Endothelial cell of umbilical vein (primary cell): ENCODE measurements around the gene SPATA33. TPM values are rescaled to one million over a fixed set of nuclear protein-coding genes. Genes with fewer than 3 reads are reported as not detected.

Source experiments
- BruUV-seq: library from RNA; stranded (reverse); fragments of 400-500 nt; replicated peaks from 2 replicates; lab custom pipeline; 2021; lab: Mats Ljungman, UMichigan
- CTCF ChIA-PET: fragments of 300-600, 350-600 bp; sonication (Branson Sonifier 250); formaldehyde crosslinking; loops from one replicate; lab custom pipeline; 2021; ENCODE audit warnings: antibody characterized with exemption, inconsistent platforms; lab: Charles Lee
- POLR2A ChIA-PET: fragments of 300-600, 350-600 bp; sonication (Branson Sonifier 250); formaldehyde crosslinking; loops from one replicate; lab custom pipeline; 2021; ENCODE audit warnings: antibody characterized with exemption, inconsistent platforms; lab: Charles Lee
- DNase-seq: peaks from one replicate; pipeline ENCODE4 v3.0.0-alpha.2; 2011; ENCODE audit warnings: low read depth, low spot score
- FAIRE-seq: peaks from 2 replicates; lab custom pipeline; 2011; peaks lifted over from hg19 to GRCh38; lab: Jason Lieb, UNC
- H2AFZ ChIP-seq: 2 replicates; pipeline ENCODE4 v1.6.0; 2012; ENCODE audit warnings: low read depth, low read length, control low read depth, inconsistent platforms
- H3K27ac ChIP-seq: 2 replicates; pipeline ENCODE4 v1.5.1; 2011; ENCODE audit warnings: low read depth, mild to moderate bottlenecking, control low read depth, low read length, moderate library complexity; ENCODE audit not compliant: insufficient read depth
- H3K27me3 ChIP-seq, 2 experiments: 2 replicates each; pipeline versions ENCODE4 v1.6.0 to v1.6.1; 2011; ENCODE audit warnings: low read length in 2 of 2, mixed read lengths in 1 of 2; ENCODE audit not compliant: control insufficient read depth in 2 of 2, insufficient read depth in 2 of 2
- H3K36me3 ChIP-seq, 2 experiments: 2 replicates in 1 of 2; 3 replicates in 1 of 2; pipeline ENCODE4 v1.5.1; 2011; ENCODE audit warnings: low read length in 2 of 2, mild to moderate bottlenecking in 1 of 2, moderate library complexity in 1 of 2; ENCODE audit not compliant: control insufficient read depth in 2 of 2, insufficient read depth in 2 of 2; ENCODE audit errors: extremely low read depth in 1 of 2
- H3K4me1 ChIP-seq: 3 replicates; pipeline ENCODE4 v1.5.1; 2011; ENCODE audit warnings: mild to moderate bottlenecking, low read length; ENCODE audit not compliant: control insufficient read depth, insufficient read depth; ENCODE audit errors: extremely low read depth
- H3K4me2 ChIP-seq: 2 replicates; pipeline ENCODE4 v1.6.1; 2011; ENCODE audit warnings: low read length, control low read depth, mixed read lengths; ENCODE audit not compliant: insufficient read depth
- H3K4me3 ChIP-seq, 3 experiments: fragments of 200-600 bp in 1 of 3; sonication (generic), shearing (Covaris generic) in 1 of 3; replicated peaks in 1 of 3; 2 replicates each; pipeline ENCODE4 v1.5.1; 2011 to 2016; ENCODE audit warnings: control low read depth in 3 of 3, low read length in 3 of 3, mild to moderate bottlenecking in 2 of 3, inconsistent platforms in 1 of 3, low read depth in 1 of 3, moderate library complexity in 1 of 3; ENCODE audit not compliant: insufficient read depth in 1 of 3
- H3K79me2 ChIP-seq: 2 replicates; pipeline ENCODE4 v1.6.0; 2012; ENCODE audit warnings: low read length, inconsistent platforms; ENCODE audit not compliant: control insufficient read depth, insufficient read depth
- H3K9ac ChIP-seq: replicated peaks from 2 replicates; pipeline ENCODE3; 2011; ENCODE audit warnings: low read length, control low read depth; ENCODE audit not compliant: insufficient read depth; ENCODE audit errors: extremely low read depth
- H3K9me1 ChIP-seq: replicated peaks from 3 replicates; pipeline ENCODE4 v1.6.0; 2011; ENCODE audit warnings: mild to moderate bottlenecking, low read length; ENCODE audit not compliant: control insufficient read depth, insufficient read depth; ENCODE audit errors: extremely low read depth
- H3K9me3 ChIP-seq: replicated peaks from 2 replicates; pipeline ENCODE4 v1.5.1; 2012; ENCODE audit warnings: low read length, inconsistent platforms; ENCODE audit not compliant: control insufficient read depth, insufficient read depth
- H4K20me1 ChIP-seq: replicated peaks from 2 replicates; pipeline ENCODE3; 2011; ENCODE audit warnings: mild to moderate bottlenecking, low read length; ENCODE audit not compliant: control insufficient read depth, insufficient read depth; ENCODE audit errors: extremely low read depth
- EZH2 ChIP-seq: IDR thresholded peaks from 2 replicates; pipeline ENCODE4 v1.6.1; 2012; ENCODE audit warnings: borderline replicate concordance, low read depth, mild to moderate bottlenecking, moderate library complexity, low read length, inconsistent platforms; ENCODE audit not compliant: severe bottlenecking
- FOS ChIP-seq: IDR thresholded peaks from 2 replicates; pipeline ENCODE4 v1.6.1; 2011; ENCODE audit warnings: mild to moderate bottlenecking, low read length, moderate library complexity, borderline replicate concordance; ENCODE audit not compliant: insufficient read depth
- GATA2 ChIP-seq: IDR thresholded peaks from 2 replicates; pipeline ENCODE4 v1.7.0; 2011; ENCODE audit warnings: low read depth, mild to moderate bottlenecking, moderate library complexity, mixed read lengths, low read length; ENCODE audit not compliant: insufficient read length, insufficient read depth
- MAX ChIP-seq: IDR thresholded peaks from 2 replicates; pipeline ENCODE4 v1.6.1; 2011; ENCODE audit not compliant: insufficient read depth, insufficient read length
- MYC ChIP-seq: IDR thresholded peaks from one replicate; pipeline ENCODE4 v1.6.1; 2011; ENCODE audit warnings: mild to moderate bottlenecking, low read depth, low read length
- POLR2A ChIP-seq: IDR thresholded peaks from 2 replicates; pipeline ENCODE4 v1.6.1; 2012; ENCODE audit warnings: low read depth, mild to moderate bottlenecking, control low read depth, low read length
- dilution Hi-C: fragments of 300-500 bp; cut with MboI; formaldehyde crosslinking; loops from one replicate; pipeline ENCODE4 v1.15.0; 2019; ENCODE audit warnings: low sequenced_read_pairs; ENCODE audit not compliant: extremely low pct_ligation_motif_present
- intact Hi-C: fragments of 100-400 bp; cut with micrococcal nuclease; formaldehyde crosslinking; loops from one replicate; pipeline ENCODE4 v1.10.0; 2022
- polyA plus RNA-seq, 4 experiments: library from polyadenylated mRNA; depleted of rRNA in 3 of 4; stranded (reverse) in 3 of 4; unstranded in 1 of 4; fragments of >200 nt; gene quantifications; 2 replicates each; pipeline versions ENCODE4 v1.2.1 to v1.2.3, GENCODE V29; 2011 to 2012; ENCODE audit warnings: missing spikeins in 1 of 4
- total RNA-seq: library from RNA; stranded (reverse); gene quantifications from 2 replicates; pipeline ENCODE4 v1.2.3, GENCODE V29; 2021
- TF ChIP-seq, protein P1 (sequence below), 2 donors: IDR thresholded peaks; 1 replicate in 1 of 2; 2 replicates in 1 of 2; pipeline ENCODE4 v1.5.1; 2011; ENCODE audit warnings: low read length in 2 of 2, mild to moderate bottlenecking in 2 of 2, moderate library complexity in 2 of 2, control low read depth in 1 of 2, inconsistent platforms in 1 of 2, low read depth in 1 of 2; ENCODE audit not compliant: insufficient read depth in 1 of 2; ENCODE audit errors: extremely low read depth in 1 of 2

SPATA33 gene
- total and polyA plus RNA-seq, 2 donors (not counting 3 experiments of a cell fraction or from before 2014, with no cell fraction given), result 3.5 to 11.4 TPM

GRCh38 chr16:89706518-89707260, 49.1 kb downstream of the SPATA33 start:
- Histone ChIP-seq H3K27me3 (no peaks in the 10 kb centered on the region), H3K9me3 (no peaks in the 10 kb centered on the region), H3K9me1 (no peaks in the 10 kb centered on the region), H3K36me3 (no peaks in the 10 kb centered on the region), H2AFZ (no peak overlapping the region), H3K4me2 (no peak overlapping the region), H3K79me2 (no peaks in the 10 kb centered on the region), H3K4me3 (no peak overlapping the region), H3K4me1 (no peaks in the 10 kb centered on the region), H3K27ac (no peak overlapping the region), H4K20me1 (no peaks in the 10 kb centered on the region), H3K9ac (no peak overlapping the region)
- intact Hi-C loops (loop anchor here (1.0 to 2.0 kb wide), 3 partner anchors 14 to 155 kb away; partner anchors contain the start of genes VPS9D1 and ZNF276), dilution Hi-C loops (no loop called here)
- ChIA-PET POLR2A (interaction anchor here (0.6 to 0.7 kb wide), 2 partner anchors 8 to 19 kb away, joined by 3 read pairs; no protein-coding TSS in a partner anchor), CTCF (interaction anchor here (0.6 to 6.4 kb wide), 36 partner anchors 8 to 212 kb away, joined by 3 to 119 read pairs (median 5); partner anchors contain the start of genes CDK10, FANCA, MC1R and TCF25)
- FAIRE-seq, result no peak
- DNase-seq, result no peak
- no TSS peak for BruUV-seq
- TF ChIP-seq POLR2A, result no peak
- no peak for TF ChIP-seq GATA2
- TF ChIP-seq MAX, result no peak
- TF ChIP-seq, protein P1, sequence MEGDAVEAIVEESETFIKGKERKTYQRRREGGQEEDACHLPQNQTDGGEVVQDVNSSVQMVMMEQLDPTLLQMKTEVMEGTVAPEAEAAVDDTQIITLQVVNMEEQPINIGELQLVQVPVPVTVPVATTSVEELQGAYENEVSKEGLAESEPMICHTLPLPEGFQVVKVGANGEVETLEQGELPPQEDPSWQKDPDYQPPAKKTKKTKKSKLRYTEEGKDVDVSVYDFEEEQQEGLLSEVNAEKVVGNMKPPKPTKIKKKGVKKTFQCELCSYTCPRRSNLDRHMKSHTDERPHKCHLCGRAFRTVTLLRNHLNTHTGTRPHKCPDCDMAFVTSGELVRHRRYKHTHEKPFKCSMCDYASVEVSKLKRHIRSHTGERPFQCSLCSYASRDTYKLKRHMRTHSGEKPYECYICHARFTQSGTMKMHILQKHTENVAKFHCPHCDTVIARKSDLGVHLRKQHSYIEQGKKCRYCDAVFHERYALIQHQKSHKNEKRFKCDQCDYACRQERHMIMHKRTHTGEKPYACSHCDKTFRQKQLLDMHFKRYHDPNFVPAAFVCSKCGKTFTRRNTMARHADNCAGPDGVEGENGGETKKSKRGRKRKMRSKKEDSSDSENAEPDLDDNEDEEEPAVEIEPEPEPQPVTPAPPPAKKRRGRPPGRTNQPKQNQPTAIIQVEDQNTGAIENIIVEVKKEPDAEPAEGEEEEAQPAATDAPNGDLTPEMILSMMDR (IDR thresholded peaks at IDR 0.05; ENCODE audit: extremely low read depth in 1 of 2, insufficient read depth in 1 of 2, low read depth in 1 of 2, low read length in 2 of 2), result no peak
- TF ChIP-seq FOS, result no peak
- TF ChIP-seq EZH2, result no peak
- no peak for TF ChIP-seq MYC
